Loucy (cell line): ENCODE results near the gene RPH3AL.

Experiments
- CTCF ChIP-seq: fragments of 200-600 bp; sonication (generic); conservative IDR thresholded peaks from 2 replicates; pipeline ENCODE4 v1.5.1; 2014; ENCODE audit warnings: mild to moderate bottlenecking, antibody characterized with exemption, low read length
- EZH2phosphoT487 ChIP-seq: fragments of 200-600 bp; IDR thresholded peaks from 2 replicates; pipeline ENCODE4 v1.6.1; 2018; ENCODE audit warnings: antibody characterized with exemption, mild to moderate bottlenecking, moderate library complexity, borderline replicate concordance

- no peak for TF ChIP-seq CTCF
- TF ChIP-seq EZH2phosphoT487 = no peak
Observed at GRCh38 chr17:350706-351448, 1.7 kb downstream of the RPH3AL start.
